ENCODE measurements around the gene RRP36.

RRP36 gene

DNA sequence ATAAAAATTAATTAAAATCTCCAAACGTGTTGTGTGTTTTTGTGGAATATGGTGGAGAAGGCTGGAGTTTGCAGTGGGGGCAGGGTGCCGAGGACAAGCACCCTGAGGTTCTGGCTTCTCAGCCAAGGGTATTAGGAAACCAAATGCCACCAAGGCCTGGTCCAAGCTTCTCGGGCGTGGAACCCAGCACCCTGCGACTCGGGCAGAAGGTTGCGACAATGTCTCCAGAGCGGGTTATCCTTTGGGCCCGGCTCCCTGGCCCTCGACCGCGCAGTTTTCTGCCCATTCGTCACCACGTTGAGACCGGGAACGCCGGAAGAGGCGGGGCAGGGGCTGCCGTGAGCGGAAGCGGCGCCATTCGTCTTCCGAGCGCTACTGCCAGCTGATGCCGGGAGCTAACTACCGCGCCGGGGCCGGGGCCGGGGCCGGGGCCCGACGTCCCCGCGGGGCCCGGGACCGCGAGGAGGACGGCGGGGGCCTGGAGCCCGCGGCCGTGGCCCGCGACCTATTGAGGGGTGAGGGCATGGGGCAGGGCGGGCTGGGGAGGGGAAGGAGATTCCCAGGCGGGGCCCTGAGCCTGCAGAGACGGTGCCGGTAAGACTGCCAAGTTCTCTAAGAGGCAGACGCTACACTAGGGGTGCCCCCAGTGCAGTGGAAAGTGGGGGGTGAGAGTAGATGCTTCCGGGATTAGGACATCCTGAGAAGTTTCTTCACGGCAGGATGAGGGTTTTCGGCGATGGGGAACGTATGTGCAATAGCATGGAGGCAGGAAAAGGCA is at the start of gene RRP36 (continued):
- TF ChIP-seq, protein P1, sequence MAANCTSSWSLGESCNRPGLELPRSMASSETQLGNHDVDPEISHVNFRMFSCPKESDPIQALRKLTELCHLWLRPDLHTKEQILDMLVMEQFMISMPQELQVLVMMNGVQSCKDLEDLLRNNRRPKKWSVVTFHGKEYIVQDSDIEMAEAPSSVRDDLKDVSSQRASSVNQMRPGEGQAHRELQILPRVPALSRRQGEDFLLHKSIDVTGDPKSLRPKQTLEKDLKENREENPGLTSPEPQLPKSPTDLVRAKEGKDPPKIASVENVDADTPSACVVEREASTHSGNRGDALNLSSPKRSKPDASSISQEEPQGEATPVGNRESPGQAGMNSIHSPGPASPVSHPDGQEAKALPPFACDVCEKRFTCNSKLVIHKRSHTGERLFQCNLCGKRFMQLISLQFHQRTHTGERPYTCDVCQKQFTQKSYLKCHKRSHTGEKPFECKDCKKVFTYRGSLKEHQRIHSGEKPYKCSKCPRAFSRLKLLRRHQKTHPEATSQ (tag by site-specific recombination; IDR thresholded peaks at IDR 0.05): no peak
- TF ChIP-seq ZSCAN23 (tag by site-specific recombination; IDR thresholded peaks at IDR 0.05) (no peak), ZNF624 (tag by site-specific recombination; IDR thresholded peaks at IDR 0.05) (no peak), SP3 (tag by site-specific recombination; IDR thresholded peaks at IDR 0.05) (peak; percentile 23; the same call in 1 of the 2 replicates), TRIM28 (IDR thresholded peaks at IDR 0.05; ENCODE audit: borderline replicate concordance, low read length) (no peak), ZNF670 (tag by site-specific recombination; IDR thresholded peaks at IDR 0.05; ENCODE audit: low read depth) (no peak), SCRT2 (tag by site-specific recombination; IDR thresholded peaks at IDR 0.05) (no peak), ZNF837 (tag by site-specific recombination; IDR thresholded peaks at IDR 0.05) (no peak), ZNF426 (tag by site-specific recombination; IDR thresholded peaks at IDR 0.05) (no peak), ZNF37A (tag by site-specific recombination; IDR thresholded peaks at IDR 0.05) (no peak), GFI1B (tag by site-specific recombination; IDR thresholded peaks at IDR 0.05) (no peak), GLIS1 (tag by site-specific recombination; IDR thresholded peaks at IDR 0.05) (0 out of 2 replicates have a peak, but pooled peaks have one; percentile 17)
- TF ChIP-seq, protein P2, sequence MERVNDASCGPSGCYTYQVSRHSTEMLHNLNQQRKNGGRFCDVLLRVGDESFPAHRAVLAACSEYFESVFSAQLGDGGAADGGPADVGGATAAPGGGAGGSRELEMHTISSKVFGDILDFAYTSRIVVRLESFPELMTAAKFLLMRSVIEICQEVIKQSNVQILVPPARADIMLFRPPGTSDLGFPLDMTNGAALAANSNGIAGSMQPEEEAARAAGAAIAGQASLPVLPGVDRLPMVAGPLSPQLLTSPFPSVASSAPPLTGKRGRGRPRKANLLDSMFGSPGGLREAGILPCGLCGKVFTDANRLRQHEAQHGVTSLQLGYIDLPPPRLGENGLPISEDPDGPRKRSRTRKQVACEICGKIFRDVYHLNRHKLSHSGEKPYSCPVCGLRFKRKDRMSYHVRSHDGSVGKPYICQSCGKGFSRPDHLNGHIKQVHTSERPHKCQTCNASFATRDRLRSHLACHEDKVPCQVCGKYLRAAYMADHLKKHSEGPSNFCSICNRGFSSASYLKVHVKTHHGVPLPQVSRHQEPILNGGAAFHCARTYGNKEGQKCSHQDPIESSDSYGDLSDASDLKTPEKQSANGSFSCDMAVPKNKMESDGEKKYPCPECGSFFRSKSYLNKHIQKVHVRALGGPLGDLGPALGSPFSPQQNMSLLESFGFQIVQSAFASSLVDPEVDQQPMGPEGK (tag by site-specific recombination; IDR thresholded peaks at IDR 0.05): peak; percentile 69
- TF ChIP-seq, protein P3, sequence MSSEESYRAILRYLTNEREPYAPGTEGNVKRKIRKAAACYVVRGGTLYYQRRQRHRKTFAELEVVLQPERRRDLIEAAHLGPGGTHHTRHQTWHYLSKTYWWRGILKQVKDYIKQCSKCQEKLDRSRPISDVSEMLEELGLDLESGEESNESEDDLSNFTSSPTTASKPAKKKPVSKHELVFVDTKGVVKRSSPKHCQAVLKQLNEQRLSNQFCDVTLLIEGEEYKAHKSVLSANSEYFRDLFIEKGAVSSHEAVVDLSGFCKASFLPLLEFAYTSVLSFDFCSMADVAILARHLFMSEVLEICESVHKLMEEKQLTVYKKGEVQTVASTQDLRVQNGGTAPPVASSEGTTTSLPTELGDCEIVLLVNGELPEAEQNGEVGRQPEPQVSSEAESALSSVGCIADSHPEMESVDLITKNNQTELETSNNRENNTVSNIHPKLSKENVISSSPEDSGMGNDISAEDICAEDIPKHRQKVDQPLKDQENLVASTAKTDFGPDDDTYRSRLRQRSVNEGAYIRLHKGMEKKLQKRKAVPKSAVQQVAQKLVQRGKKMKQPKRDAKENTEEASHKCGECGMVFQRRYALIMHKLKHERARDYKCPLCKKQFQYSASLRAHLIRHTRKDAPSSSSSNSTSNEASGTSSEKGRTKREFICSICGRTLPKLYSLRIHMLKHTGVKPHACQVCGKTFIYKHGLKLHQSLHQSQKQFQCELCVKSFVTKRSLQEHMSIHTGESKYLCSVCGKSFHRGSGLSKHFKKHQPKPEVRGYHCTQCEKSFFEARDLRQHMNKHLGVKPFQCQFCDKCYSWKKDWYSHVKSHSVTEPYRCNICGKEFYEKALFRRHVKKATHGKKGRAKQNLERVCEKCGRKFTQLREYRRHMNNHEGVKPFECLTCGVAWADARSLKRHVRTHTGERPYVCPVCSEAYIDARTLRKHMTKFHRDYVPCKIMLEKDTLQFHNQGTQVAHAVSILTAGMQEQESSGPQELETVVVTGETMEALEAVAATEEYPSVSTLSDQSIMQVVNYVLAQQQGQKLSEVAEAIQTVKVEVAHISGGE (tag by site-specific recombination; conservative IDR thresholded peaks at IDR 0.05; ENCODE audit: low read depth): peak; percentile 46

DNA sequence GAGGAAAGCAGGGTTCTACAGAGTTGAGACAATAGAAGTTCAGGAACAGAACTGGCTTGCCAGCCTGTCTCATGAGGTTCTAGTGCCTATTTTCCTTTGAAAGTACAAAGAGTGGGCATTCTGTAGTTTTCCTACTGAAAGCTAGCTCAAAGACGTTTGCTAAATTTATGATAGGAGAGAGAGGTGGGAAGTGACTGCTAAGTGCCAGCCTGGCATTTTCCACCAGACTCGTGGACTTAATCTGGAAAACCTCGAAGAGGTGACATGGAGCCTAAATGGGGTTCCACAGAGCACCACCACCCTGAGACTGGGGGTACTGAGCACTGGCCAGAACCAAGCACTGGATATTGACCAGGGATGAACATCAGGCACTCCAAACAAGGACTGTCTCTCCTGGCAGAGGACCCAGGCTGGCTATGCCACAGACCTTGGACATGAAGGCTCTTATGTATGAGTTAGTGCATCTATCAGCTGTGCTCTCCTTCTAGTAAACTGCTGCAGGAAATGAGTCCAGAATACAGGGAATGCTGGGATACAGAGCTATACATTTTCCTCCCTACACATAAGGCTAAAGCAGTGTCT is 49.6 kb upstream of the RRP36 start:
- H3K9me3 ChIP-seq (ENCODE audit: control insufficient read depth, insufficient read depth, low read depth, low read length): no peaks in the 10 kb centered on the region
- H3K27ac ChIP-seq (ENCODE audit: extremely low read depth, low read depth, low read length): no peak overlapping the region
- no peaks in the 10 kb centered on the region for H3K4me1 ChIP-seq (ENCODE audit: control insufficient read depth, insufficient read depth, low read length)
- POLR2A ChIA-PET: interaction anchor here (0.5 to 4.2 kb wide), 5 partner anchors 12 to 43 kb away, joined by 4 to 20 read pairs (median 5); partner anchors contain the start of genes KLHDC3 and PPP2R5D
- peaks cover 4 to 28% of the 10 kb centered on the region in 2 experiments; a peak in 2 of 3 replicates for H3K36me3 ChIP-seq (ENCODE audit: control insufficient read depth in 2 of 2, insufficient read depth in 1 of 2, low read length in 2 of 2)
- CTCF ChIA-PET: interaction anchor here (0.9 to 3.2 kb wide), 4 partner anchors 8 to 362 kb away, joined by 3 to 20 read pairs (median 6); no protein-coding TSS in a partner anchor
- no peak overlapping the region for H3K4me3 ChIP-seq (ENCODE audit: low read depth, low read length)
- TF ChIP-seq, protein P4, sequence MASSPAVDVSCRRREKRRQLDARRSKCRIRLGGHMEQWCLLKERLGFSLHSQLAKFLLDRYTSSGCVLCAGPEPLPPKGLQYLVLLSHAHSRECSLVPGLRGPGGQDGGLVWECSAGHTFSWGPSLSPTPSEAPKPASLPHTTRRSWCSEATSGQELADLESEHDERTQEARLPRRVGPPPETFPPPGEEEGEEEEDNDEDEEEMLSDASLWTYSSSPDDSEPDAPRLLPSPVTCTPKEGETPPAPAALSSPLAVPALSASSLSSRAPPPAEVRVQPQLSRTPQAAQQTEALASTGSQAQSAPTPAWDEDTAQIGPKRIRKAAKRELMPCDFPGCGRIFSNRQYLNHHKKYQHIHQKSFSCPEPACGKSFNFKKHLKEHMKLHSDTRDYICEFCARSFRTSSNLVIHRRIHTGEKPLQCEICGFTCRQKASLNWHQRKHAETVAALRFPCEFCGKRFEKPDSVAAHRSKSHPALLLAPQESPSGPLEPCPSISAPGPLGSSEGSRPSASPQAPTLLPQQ (tag by site-specific recombination; IDR thresholded peaks at IDR 0.05): no peak
- TF ChIP-seq ZNF138 (tag by site-specific recombination; IDR thresholded peaks at IDR 0.05; ENCODE audit: borderline replicate concordance) (no peak), ZNF548 (tag by site-specific recombination; IDR thresholded peaks at IDR 0.05) (no peak), ZNF529 (tag by site-specific recombination; IDR thresholded peaks at IDR 0.05; ENCODE audit: insufficient replicate concordance) (no peak), ZFP3 (tag by site-specific recombination; IDR thresholded peaks at IDR 0.05; ENCODE audit: low read depth) (no peak), ZXDB (tag by site-specific recombination; IDR thresholded peaks at IDR 0.05) (no peak), ZNF707 (tag by site-specific recombination; IDR thresholded peaks at IDR 0.05) (no peak), KLF16 (tag by site-specific recombination; IDR thresholded peaks at IDR 0.05) (no peak), ZNF23 (tag by site-specific recombination; IDR thresholded peaks at IDR 0.05; ENCODE audit: borderline replicate concordance) (no peak), ZBTB7A (tag by site-specific recombination; IDR thresholded peaks at IDR 0.05; ENCODE audit: low read depth) (no peak), ZNF184 (tag by site-specific recombination; IDR thresholded peaks at IDR 0.05) (no peak), FEZF1 (tag by site-specific recombination; IDR thresholded peaks at IDR 0.05) (no peak), ZBTB1 (tag by site-specific recombination; IDR thresholded peaks at IDR 0.05) (no peak)
- TF ChIP-seq, protein P5, sequence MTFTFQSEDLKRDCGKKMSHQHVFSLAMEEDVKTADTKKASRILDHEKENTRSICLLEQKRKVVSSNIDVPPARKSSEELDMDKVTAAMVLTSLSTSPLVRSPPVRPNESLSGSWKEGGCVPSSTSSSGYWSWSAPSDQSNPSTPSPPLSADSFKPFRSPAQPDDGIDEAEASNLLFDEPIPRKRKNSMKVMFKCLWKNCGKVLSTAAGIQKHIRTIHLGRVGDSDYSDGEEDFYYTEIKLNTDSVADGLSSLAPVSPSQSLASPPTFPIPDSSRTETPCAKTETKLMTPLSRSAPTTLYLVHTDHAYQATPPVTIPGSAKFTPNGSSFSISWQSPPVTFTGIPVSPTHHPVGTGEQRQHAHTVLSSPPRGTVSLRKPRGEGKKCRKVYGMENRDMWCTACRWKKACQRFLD (tag by site-specific recombination; IDR thresholded peaks at IDR 0.05): no peak
